Measurements from ENCODE around the gene CFP.
"Not testable (repeated sequence)": the region's sequence is repeated elsewhere in the genome, so short reads cannot be mapped to it uniquely, and the experiment has no call there.

The CFP gene

DNA sequence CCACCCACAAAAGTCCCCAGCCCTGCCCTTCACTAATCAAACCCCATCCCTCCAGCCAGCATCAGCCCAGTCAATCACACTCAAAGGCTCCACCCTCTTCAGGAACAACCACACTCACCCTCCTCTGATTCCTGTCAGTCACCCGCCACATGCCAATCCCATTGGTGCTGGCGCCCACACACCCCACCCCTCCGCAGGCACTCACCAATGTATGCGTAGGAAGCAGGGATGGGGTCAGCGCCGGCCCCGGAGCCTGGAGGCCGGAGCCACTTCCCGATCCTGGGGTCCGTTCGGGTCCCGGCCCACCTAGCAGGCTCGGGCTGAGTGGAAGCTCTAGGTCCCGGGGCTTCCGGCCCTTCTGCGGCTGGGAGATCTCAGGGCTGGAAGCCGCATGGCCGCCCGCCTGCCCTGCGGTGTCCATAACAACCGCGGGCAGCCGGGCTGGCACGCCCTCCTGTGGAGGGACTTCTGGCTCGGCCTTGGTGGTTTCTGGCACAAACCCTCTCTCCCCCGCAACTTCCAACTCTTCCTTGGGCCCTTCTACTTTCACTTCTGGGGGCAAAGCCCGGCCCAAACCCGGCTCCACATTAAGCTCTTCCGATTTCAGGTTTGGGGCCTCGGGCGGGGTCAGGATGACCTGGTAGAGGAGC, 7.9 kb upstream of the CFP start:
- peak; percentile 29 for DNase-seq

DNA sequence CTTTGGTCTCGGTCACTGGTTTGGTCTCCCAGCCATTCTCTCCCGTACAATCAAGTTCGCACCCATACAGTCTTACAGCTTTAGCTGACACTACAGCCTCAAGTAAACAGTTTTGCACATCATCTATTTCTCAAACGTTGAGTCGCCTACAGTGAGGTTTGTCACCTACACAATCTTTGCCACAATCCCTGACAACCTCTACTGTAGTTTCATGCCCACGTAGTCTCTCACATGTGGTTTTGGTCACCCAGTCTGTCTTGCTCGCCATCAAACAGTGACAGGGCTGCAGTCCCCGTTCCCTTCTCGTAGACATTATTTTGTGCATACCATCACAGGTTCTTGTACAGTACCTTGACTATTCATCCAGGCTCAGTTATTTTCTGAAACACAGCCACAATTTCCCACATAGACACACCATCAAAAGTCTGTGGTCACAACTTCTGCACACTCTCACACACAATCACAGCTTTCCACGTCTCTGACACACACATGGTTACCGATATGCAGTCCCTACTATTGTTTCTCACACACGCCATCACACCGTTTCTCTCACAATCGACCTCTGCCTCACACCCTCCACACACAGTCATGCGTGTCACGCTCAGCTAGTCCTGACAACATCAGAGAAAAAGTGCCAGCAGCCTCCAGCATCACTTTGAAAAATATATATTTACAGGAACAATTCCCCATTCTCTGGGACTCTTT, 5.3 kb upstream of the CFP start:
- no peak for DNase-seq

DNA sequence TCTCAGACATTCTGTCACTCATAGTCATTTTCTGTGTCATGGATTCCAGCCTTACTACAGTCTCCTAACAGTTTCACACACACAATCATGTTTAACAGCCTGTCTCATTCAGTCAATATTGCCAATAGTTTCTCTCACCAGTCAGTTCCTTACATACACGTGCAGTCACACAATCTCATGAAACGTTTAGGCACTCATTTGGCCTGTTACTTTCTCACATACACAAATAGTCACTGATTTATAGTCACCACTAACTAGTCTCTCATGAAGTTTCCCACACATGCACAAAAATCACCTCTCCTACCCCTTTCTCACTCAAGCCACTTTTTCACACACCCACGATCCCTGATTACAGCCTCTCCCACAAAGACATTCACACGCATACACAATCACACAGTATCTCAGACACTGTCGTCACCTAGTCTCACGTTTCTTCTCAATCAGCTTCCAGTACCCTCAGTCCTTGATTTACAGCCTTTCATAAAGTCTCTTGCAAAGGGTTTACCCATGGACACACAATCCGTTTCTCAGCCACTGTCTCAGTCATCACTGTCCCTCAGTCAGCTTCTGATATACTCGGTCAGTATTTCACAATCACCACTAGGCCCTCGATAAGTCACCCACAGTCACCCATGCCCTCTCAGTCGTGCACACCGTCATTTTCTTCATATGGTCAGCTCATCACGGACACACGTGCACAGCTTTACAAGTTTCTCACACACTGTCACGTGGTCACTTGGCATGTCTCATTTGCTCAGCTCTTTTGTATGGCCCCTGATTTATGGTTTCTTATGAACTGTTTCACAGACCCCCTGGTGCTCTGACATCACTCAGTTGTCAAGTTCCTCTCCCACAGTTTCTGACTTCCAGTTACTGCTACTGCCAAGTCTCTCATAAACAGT, 4.2 kb upstream of the CFP start:
- DNase-seq = no peak

DNA sequence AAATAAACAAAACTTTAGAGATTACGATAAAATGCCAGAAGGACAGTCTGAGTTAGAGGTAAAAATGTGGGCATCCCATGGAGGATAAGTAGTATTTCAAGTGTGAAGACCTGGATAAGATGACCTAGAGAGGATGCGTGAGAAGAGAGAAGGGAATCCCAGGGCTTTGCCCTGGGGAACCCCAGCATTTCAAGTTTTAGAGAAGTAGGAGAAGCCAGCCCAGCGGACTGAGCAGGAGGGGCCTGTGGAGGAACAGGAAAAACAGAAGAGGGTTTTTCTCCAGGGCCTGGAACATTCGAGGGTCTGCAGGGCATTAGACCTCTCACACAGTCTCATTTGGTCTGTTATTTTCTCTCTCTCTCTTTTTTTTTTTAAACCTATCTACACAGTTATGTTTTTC, 2.9 kb upstream of the CFP start:
- no peak for DNase-seq

DNA sequence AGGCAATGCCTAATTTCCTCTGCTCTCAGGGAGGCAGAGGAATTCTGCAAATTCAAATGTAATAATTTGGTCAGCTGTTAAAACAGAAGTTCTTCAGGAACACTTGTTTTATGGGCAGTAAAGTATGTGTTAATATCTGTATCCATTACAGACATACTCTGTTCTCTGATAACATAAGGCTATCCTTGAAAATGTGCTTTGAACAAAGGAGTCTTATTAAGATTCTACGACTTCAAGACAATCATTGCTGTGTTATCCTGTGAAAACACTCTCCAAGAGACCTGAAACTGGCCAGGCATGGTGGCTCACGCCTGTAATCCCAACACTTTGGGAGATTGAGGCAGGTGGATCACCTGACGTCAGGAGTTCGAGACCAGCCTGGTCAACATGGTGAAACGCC, 1.9 kb upstream of the CFP start:
- no peak for DNase-seq

DNA sequence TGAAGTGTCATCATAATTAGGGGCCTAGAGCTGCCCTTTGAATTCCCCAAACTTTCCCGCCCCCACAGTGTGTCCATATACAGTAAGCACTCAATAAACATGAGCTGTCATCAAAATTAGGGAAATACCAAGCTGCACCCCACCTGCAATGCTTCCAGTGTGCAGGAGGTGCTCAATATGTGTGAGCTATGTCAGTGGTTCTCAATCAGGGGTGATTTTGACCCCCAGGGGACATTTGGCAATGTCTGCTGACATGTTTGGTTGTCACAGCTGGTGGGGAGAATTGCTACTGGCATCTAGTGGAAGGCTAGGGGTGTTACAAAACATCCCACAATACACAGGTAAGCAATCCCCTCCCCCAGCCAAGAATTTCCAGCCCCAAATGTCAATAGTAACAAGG, 748 bp downstream of the CFP start:
- no peak for DNase-seq

DNA sequence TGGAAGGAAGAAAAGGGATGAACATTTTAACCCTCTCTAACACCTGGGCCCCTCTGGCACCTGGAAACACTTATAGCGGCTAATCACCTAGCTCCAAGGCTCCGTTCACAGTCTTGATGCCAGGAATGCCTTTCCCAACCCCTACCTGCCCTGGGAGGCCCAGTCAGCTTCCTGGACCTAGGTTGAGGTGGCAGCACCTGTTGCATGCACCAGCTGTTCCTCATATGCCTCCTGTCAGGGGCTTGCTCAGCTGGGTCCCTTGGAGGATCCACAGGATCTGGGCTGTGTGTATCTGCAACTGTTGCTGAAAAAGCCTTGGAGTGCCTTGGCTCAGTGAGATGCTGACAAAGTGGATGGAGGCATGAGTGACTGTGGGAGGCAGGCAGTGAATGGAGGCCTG, 4.4 kb downstream of the CFP start:
- no peak for DNase-seq

DNA sequence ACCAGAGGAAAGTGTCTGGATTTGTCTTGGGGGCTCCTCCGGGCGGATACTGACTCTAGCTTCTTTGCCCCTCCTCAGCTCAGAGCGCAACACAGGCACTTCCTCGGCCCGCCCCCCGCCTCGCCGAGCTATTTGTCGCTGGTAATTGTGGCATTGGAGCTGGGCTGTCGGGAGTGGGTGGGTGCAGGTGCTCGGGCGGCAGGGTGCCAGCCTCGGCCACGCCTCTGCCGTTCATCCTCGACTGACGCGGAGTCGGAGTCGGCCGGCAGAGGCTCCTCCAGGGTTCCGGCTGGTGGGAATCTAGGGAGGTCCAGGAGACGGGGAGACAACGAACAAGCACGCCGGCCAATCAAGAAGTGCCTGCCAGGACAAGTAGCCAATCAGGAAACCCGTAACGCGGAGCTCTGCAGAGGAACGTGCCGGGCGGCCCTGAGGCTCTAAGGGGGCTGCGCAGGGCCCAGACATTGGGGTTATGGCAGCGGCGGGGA, 6.1 kb downstream of the CFP start:
- peak; percentile 41 for DNase-seq

DNA sequence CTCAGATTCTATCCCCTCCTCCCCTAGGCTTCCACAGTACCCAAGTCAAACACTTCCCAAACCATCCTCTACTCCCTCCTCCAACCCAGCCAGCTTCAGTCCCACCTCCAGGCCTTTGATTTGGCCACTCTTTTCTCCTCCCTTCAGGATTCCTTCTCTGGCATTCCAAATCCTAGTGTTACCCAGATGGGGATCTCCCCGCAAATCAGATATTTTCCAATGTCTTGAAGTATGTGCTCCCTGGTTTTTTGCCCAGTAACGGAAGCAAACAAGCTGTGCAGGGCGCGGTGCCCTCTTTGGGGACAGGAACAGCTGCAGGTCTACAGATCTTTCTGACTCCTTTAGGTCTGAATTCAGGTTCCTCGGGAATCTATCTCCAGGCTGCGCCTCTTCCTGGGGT, 7.9 kb downstream of the CFP start:
- no peak for DNase-seq

DNA sequence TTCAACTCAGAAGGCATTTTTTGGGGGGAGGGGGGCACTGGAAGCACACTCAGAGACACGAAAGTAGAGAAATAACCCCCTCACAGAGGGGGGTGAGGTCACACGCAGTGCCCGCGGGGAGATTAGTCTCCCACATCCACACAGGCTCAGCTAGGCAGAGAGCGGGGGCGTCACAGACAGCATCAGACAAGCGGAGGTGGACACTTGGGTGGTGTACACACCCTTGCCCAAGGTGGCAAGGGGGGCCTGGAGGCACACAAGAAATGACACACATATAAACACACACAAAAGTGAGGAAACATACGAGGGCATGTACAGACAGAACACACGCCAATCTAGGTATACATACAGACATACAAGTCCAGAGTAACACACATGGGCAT, 9.4 kb downstream of the CFP start:
- DNase-seq = no peak

DNA sequence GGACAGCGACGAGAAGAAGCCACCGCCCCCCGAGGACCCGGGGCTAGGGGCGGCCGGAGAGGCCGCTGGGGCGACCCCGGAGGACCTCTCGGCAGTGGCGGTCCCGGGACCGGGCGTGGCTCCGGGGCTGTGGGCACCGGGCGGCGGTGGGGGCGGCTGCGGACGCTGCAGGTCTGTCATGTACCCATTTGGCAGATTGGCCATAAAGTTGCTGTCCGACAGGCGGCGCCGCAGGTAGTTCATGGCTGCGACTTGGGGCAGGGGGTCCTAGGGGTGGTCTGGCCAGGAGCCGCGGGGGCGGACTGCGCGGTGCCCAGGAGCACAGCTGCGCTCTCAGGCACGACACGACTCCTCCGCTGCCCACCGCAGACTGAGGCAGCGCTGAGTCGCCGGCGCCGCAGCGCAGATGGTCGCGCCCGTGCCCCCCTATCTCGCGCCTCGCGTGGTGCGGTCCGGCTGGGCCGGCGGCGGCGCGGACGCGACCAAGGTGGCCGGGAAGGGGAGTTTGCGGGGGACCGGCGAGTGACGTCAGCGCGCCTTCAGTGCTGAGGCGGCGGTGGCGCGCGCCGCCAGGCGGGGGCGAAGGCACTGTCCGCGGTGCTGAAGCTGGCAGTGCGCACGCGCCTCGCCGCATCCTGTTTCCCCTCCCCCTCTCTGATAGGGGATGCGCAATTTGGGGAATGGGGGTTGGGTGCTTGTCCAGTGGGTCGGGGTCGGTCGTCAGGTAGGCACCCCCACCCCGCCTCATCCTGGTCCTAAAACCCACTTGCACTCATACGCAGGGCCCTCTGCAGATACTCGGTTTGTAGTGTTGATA, 10.0 kb downstream of the CFP start, which contains the start of gene SYN1:
SYN1 (minus strand) TSS at position 372 of the 817 bp plus-strand sequence; CDS start at position 243, 129 bp downstream.
- DNase-seq = peak; percentile 76

DNA sequence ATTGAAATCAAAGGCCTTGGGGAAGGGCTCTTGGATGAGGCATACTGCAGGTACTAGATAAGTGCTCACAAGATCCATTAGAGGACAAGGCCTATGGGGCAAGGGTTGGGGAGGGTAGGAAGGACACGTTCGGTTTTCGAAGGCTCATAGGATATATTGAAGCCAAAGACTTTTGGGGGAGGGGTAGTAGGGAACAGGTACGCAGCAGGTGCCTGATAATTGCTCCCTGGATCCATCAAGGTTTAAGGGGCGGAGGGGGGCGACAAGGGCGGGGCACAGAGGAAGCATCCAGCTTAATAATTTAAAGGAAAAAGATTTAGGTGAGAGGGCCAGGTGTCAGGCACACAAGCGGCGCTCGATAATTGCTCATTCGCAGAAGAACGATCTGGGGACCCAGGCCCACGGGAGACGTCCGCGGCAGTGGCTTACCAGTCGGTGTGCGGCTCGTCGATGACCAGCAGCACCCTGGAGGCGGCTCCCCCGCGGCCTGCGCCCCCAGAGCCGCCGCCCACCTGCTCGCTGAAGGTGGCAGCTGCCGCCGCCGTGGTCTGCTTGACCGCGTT, 10.7 kb downstream of the CFP start:
- no peak for DNase-seq

DNA sequence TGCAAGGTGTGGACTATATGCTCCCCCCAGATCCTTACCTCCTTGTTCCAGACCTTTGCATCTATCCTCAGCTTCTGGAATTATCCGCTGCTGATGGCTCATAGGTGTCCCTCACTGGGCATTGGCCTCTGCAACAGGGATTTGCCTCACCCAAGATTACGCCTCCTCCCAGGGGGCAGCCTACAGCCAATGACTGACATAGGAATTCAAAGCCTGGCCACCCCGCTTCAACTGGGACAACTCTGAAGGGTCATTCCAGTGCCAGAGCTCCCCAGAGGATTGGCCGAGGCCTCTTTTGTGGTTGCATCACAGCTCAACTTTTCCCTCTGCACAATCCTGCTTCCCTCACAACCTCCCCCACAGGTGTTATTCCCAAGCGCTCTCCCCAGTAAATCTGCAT, 15.1 kb downstream of the CFP start:
- DNase-seq = no peak

DNA sequence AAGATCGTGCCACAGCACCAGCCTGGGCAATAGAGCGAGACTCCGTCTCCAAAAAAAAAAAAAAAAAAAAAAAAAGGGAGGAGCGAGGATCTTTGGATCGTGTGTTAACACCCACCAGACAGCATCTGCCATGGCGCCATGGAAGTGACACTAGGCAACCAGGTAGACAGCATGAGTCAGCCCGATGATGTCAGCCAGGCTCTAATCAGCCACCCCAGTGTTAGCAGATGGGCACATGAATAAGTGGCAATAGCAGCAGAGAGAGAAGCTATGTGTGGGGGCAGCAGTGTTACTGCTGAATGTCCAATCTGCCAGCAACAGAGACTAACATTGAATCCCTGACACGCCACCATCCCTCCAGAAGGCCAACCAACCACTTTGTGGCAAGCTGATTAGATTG, 16.6 kb downstream of the CFP start:
- DNase-seq = no peak

DNA sequence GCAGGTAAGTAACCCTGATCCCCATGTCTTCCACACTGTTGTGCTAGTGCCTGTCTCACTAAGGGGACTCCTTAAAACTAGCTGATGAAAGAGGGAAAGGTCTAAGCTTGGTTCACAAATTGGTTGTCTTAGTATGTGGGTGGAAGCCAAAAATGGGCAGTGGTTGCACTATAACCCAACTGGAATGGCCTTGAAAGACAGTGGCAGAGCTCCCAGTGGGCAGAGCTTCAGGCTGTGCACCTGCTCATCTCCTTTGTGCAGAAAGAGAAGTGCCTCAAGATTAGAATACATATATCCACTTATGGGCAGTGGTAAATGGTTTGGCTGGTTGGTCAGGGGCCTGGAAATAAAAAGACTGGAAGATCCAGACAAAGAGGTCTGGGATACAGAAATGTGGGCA, 17.3 kb downstream of the CFP start:
- no peak for DNase-seq

DNA sequence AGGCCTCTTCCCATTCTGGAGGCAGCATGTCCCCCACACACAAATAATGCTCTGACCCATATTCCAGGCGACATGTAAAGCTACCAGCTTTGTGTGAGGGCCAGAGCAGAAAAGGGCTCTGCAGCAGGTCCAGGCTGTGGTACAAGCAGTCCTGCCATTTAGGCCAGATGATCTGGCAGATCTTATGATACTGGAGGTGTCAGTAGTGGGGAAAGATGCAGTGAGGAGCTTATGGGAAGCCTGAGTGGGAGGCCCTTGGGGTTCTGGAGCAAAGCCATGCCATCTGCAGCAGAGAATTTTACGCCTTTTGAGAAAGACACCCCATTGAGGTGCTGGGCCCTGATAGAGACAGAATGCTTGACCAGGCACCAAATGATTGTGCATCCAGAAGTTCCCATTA, 17.8 kb downstream of the CFP start:
- no peak for DNase-seq

DNA sequence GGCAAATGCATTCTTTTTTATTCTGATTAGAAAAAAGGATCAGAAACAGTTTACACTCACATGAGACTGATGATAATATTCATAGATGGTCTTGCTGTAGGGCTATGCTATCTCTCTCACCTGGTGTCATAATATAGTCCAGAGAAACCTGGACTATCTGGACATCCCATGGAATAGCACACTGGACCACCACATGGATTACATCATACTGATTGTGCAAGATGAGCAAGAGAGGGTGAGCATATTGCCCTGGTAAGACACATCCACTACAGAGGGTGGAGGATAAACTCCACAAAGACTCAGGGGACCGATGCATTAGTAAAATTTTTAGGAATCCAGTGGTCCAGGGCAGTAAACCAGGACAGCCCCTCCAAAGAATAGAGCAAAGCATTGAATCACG, 18.2 kb downstream of the CFP start:
- no peak for DNase-seq

DNA sequence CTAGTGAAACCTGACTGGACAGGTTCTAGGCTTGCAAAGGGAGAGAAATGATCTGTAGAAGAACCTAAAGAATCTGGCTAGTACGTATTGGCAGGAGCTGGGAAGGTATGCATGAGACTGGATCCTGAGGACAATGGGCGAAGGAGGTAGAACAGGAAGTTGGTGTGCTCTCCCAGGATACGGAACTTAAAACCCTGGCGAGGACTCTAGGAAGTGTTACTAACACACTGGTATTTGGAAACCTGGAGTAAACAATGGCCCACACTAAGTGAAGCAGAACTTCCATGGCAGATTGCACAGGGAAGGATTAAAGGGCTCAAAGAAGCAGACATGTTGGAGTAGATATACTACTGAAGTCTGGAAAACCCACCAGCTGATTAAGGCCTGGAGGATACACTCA, 19.2 kb downstream of the CFP start:
- no peak for DNase-seq

DNA sequence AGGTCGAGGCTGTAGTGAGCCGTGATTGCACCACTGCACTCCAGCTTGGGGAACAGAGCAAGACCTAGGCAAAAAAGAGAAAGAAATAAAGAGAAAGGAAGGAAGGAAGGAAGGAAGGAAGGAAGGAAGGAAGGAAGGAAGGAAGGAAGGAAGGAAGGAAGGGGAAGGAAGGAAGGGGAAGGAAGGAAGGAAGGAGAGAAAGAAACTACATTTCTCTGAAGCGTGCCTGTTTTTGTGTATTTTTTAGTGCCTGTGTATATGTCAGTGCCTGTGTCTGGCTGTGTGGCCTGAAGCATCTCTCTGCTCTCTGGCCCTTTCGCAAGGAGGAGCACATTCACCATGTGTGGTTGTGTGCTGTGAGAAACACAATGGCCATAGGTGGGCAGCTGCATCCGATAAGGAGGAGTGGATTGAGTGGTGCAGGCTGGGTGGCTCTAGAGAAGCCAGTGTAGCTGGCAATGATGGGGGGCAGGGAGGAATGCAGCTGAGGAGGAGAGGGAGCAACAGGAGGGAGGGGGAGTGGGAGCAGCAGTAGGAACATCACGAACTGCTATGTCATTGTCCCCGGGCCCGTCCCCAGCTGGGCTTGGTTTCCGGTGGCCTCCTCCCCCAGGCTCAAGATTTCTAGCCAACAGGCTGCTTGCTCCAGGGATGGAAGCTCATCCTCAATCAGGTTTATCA, 21.5 kb downstream of the CFP start:
- DNase-seq = no peak

DNA sequence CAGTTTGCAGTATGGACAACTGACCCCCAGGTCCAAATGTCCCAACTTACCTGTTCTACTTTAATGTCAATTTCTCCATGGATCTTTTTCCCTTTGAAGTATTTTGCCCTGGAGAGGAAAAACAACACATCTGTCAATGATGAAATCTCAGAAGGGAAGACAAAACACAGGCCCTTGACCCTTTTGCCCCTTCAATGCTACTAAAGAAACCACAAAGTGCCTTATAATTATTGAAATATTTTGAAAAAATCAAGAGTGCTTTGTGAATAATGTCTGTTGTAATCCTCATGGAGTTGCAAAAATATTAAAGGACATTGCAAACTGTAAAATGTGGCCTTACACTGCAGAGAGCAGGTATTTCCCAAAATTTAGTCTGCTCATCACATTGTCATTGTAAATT, 22.6 kb downstream of the CFP start:
- DNase-seq = no peak

DNA sequence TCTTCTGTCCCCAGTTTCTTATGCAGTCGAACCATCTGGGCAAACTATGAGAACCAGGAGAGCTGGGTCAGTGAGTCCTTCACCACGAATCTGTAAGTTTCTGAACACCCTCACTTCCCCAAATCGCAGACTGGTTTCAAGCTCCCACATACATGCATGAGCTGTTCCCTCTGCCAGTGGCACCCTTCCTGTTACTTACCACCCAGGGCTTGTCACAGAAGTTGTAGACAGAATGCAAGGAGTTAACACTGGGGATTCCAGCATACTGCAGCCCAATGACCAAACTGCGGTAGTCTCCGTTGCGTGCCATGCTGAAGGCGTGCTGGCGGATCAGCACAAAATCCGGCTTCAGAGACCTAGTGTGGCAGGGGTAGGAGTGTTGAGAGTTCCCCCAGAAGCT, 24.7 kb downstream of the CFP start:
- DNase-seq = no peak

DNA sequence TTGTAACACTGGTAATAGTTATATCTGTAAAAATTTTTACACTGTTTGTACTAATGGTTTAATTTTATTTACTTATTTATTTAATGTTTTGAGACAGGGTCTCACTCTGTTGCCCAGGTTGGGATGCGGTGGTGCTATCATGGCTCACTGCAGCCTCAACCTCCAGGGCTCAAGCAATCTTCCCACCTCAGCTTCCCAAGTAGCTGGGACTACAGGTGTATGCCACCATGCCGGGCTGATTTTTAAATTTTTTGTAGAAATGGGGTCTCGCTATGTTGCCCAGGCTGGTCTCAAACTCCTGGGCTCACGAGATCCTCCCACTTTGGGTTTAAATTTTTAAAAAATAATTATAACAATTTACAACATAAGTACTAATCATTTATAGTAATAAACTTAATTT, 26.6 kb downstream of the CFP start:
- not testable (repeated sequence) for DNase-seq

Data from central memory CD4-positive, alpha-beta T cell (primary cell).